Embryonic facial prominence (tissue), 1 donor: Measurements from ENCODE around the gene KRTCAP3.
"Not testable (repeated sequence)": the region's sequence is repeated elsewhere in the genome, so short reads cannot be mapped to it uniquely, and the experiment has no call there.

Source experiments
- DNase-seq: peaks from one replicate; pipeline ENCODE4 v3.0.0-alpha.2; 2016; ENCODE audit errors: extremely low spot score

Gene KRTCAP3, protein sequence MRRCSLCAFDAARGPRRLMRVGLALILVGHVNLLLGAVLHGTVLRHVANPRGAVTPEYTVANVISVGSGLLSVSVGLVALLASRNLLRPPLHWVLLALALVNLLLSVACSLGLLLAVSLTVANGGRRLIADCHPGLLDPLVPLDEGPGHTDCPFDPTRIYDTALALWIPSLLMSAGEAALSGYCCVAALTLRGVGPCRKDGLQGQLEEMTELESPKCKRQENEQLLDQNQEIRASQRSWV

DNA sequence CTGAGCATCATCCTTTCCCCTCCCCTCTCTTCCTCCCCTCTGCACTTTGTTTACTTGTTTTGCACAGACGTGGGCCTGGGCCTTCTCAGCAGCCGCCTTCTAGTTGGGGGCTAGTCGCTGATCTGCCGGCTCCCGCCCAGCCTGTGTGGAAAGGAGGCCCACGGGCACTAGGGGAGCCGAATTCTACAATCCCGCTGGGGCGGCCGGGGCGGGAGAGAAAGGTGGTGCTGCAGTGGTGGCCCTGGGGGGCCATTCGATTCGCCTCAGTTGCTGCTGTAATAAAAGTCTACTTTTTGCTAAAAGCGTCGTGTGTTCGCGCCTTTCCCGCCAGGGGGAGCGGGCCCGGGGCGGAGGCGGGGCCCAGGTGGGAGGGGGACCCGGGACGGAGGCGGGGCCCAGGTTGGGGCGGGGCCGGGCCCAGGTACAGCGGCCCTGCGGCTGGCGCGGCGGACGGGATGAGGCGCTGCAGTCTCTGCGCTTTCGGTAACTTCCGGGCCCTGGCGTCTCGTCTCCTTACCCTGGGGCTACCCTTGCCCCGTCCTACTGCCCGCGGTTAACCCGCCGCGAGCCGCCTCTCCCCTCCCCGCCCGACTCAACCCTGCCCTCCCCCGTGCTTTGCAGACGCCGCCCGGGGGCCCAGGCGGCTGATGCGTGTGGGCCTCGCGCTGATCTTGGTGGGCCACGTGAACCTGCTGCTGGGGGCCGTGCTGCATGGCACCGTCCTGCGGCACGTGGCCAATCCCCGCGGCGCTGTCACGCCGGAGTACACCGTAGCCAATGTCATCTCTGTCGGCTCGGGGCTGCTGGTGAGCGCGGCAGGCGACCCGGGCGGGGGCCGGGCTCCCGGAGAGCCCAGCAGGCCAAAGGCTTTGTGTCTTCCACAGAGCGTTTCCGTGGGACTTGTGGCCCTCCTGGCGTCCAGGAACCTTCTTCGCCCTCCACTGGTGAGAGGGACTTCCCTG, at the start of gene KRTCAP3:
Gene KRTCAP3, plus strand, starts transcription at position 424 of the 962 bp plus-strand sequence. Its CDS starts 32 bp downstream, at position 456.
- no peak for DNase-seq

DNA sequence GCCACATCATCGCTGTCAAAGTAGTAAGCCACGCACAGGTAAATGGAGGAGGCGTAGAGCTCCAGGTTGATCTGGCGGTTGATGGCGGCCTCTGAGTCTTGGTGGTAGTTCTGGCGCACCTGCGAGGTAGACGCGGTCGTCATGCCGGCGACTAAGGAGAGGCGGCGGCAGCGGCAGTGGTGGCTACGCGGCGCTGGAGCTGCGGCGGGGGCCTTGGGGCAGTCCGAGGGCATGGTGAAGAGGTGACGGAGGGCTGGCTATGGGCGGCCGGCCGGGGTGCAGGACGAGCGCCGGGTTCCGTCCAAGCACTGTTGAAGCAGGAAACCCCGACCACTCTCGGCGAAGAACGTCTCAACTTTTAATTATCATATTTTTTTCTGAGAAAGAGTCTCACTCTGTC, 49.0 kb upstream of the KRTCAP3 start:
- no peak for DNase-seq

DNA sequence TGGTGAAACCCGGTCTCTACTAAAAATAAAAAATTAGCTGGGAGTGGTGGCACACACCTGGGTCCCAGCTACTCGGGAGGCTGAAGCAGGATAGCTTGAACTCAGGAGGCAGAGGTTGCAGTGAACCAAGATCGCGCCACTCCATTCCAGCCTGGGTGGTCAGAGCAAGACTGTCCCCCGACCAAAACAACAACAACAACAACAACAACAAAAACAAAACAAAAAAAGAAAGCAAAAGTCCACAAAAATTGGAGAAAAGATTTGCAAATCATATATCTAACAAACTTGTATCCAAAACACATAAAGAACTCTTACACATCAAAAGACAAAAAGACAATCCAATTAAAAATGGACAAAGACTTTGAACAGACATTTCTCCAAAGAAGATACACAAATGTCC, 43.2 kb upstream of the KRTCAP3 start:
- DNase-seq, result no peak

DNA sequence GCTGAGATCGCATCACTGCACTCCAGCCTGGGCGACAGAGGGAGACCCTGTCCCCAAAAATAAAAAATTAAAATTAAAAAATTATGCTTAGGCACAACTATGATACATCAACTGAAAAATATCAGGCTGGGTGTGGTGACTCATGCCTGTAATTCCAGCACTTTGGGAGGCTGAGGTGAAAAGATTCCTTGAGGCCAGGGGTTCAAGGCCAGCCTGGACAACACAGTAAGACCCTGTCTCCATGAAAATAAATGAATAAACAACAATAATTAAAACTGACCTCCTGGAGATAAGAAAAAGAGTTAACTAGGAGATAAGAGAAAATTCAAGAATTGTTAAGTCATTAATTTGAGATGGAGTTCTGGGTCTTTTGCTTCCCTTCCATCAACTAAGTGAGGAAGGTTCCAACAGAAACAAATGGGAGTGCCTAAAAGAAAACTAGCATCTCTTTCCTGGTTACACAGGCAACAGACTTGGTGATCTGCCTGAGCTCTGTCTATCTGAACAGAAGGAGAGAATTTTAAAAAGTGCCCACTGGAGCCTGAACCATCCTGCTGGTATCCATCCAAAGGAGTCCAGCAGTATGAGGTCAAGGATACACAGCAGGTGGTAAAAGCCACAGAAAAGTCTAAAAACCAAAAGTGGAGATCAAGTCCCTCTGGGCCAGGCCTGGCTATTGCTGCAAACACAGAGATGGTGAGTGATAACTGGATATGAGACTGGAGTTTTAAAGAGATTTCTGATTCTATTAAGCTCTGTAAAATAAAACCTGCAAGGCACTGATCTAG, 41.6 kb upstream of the KRTCAP3 start:
- DNase-seq, result no peak

DNA sequence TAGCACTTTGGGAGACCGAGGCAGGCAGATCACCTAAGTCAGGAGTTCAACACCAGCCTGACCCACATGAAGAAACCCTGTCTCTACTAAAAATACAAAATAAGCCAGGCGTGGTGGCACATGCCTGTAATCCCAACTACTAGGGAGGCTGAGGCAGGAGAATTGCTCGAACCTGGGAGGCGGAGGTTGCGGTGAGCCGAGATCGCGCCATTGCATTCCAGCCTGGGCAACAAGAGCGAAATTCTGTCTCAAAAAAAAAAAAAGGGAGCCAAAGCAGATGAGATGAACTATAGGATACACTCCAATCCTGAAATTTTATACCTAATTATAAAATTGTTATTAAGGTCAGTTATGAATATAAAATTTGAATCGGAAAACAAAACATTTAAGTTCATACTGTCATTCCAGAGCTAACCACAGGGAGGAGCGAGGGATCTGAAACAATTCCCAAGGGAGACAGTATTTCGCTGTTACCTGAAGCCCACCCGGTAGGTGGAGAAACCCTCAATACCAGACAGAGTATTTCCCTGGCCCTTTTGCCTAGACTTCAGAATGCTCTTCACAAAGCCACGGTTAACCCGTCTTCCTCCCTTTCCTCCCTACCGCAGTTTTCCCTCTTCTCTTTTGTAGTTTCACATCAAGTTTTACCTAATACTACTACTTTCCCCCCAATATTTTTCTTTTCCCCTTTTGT, 34.2 kb upstream of the KRTCAP3 start:
- peak; percentile 51 for DNase-seq

DNA sequence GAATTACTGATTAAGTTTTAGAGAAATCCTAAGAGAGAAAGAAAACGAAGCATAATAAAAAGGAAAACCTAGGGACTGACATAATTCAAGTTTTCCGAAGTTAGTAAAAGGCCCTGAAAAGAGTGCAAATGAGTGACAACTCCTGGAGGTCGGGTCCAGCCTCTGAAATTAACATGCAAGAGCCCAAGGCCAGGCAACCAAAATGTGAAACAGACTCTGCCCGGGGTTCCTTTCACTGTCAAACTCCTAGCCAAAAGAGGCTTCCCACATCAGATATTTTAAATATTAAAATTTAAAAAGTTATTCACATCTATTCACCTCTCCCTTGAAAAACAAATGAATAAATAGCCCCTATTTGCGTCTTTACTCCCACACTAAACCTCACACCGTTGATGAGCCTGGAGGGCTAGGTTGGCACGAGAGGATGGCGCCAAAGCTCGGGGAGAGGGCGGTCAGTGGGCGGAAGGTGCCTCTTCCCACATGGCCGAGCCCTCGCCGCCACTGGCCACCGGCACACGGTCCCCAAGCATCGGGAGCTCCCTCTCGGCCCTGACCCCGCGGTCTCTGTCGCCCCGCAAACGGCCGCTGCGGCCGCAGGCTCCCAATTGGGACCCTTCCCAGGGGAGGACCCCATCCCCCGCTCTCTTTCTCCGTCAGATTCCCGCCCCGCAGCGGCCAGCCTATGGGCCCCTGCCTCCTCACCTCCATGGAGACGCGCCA, 33.4 kb upstream of the KRTCAP3 start:
- DNase-seq, result no peak

DNA sequence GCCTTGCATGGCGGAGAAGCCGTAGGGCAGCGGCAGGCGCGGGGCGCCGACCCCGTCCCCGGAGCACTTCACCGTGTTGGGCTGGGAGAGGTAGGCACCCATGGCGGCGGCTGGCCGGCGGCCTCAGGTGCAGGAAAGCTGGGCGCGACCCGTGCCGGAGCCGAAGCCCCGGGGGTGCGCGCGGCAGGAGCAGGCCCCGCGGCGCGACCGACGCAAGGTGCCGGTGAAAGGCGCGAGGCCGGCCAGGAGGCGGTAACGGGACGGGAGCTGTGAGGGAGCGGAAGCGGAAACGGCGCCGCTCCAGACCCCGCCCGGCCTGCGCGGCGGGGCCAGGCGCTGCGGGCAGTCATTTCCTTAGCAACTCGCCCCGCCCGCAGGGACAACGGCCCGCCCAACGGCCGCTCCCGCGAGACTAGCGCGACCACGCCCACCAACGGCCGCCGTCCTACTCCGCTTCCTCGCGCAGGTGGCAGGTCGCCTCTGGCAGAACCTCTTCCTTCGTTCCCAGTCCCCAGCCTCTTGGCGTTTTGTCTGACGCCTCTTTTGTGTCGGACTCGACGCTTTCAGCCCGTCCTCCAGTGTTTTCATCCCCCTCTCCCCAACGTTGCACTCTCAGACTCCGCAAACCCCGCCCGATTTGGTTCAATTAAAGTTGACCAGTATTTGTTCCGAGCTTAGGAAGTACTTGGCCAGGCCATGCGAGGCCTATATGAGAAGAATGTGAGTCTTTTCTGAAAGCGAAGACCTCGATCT, 32.7 kb upstream of the KRTCAP3 start, which contains the start of gene PPM1G:
Gene PPM1G, minus strand, starts transcription at position 271 of the 753 bp plus-strand sequence. Its CDS starts 169 bp downstream, at position 102.
- peak; percentile 80 for DNase-seq

DNA sequence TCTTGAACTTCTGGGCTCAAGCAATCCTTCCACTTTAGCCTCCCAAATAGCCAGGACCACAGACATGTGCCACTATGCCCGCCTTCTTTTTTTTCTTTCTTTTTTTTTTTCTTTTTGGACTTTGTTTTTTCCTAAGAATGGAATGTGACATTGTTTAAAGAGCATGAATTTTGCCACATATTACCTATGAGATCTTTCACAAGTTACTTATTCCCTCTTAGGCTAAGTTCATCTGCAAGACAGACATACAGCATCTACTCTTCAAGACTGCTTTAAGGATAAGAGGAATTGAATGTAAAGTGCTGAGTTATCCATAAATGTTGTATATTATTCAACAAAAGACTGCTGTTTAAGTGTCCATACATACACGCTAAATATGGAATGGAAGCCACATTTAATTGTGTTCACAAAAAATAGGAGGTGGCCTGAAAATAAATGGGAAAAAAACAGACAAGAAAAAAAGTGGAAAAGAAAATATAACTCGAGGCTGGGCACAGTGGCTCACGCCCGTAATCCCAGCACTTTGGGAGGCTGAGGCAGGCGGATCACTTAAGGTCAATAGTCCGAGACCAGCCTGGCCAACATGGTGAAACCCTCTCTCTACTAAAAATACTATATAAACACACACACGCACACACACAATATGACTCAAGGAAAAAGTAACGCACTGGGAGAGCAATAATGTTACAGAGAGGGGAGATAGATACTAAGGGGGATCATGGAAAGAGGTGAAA, 29.6 kb upstream of the KRTCAP3 start:
- no peak for DNase-seq

DNA sequence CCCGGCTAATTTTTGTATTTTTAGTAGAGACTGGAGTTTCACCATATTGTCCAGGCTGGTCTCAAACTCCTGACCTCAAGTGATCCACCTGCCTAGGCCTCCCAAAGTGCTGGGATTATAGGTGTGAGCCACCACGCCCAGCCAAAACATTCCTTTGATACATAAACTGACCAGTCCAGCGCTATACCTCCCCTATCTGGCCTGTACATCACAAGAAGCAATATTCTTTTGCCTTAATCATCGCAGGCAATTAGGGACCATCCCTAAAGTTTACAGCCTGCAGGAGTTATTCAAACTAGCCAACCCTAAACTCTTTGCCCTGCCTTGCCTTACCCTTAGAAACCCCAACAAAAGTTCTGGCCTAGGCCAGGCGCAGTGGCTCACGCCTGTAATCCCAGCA, 26.0 kb upstream of the KRTCAP3 start:
- DNase-seq, result no peak

DNA sequence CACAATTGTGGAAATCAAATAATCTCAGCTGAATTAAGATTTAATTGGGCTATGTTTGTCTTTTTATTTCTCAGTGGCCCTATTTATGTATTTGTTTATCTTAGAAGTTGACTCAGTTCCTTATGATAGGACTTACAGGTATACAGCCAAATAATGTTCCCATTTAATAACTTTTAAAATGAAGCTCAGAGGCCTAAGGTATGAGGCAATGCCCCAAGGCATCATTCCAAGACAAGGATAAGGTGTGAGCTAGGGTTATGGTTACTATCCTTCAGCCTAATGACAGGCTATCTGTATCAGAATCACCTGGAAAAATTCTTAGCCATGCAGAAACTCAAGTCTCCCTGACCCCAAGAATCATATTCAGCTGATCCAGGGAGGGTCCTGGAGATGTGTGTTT, 21.2 kb upstream of the KRTCAP3 start:
- no peak for DNase-seq

DNA sequence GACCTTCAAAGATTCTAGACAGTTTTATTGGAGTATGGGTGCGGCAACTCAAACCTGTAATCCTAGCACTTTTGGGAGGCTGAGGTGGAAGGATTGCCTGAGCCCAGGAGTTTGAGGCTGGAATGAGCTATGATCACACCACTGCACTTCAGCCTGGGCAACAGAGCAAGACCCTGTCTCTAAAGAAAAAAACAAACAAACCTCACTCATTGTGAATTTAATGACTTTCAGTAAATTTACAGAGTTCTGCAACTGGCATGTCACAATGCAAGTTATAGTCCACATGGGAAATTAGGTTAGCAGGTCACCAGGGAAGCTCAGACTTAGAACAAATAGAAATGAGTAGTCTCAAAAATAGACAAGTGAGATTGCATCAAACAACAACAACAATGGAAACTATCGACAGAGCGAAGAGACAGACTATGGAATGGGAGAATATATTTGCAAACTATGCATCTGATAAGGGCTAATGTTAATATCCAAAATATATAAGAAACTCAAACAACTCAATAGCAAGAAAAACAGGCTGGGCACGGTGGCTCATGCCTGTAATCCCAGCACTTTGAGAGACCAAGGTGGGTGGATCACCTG, 20.4 kb upstream of the KRTCAP3 start:
- no peak for DNase-seq

DNA sequence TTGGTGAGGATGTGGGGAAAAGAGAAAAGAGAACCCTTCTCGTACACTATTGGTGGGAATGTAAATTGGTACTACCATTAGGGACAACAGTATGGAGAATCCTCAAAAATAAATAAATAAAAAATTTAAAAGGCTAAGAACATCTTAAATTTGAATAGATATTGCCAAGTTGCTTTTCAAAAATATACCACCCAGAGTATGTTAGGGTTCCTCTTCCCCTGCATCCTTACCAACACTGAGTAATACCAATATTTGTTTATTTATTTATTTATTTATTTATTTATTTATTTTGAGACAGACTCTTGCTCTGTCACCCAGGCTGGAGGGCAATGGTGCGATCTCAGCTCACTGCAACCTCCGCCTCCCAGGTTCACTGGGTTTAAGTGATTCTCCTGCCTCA, 19.2 kb upstream of the KRTCAP3 start:
- no peak for DNase-seq

DNA sequence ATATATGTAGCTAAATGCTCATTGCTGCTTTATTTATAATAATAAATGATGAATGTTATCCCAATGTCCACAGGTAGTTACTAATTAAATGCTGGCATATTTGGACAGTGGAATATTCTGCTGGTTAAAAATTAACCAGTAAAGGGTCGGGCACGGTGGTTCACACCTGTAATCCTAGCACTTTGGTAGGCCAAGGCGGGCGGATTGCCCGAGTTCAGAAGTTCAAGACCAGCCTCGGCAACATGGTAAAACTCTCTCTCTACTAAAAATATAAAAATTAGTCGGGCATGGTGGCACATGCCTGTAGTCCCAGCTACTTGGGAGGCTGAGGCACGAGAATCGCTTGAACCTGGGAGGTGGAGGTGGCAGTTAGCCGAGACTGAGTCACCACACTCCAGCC, 17.1 kb upstream of the KRTCAP3 start:
- DNase-seq, result not testable (repeated sequence)

DNA sequence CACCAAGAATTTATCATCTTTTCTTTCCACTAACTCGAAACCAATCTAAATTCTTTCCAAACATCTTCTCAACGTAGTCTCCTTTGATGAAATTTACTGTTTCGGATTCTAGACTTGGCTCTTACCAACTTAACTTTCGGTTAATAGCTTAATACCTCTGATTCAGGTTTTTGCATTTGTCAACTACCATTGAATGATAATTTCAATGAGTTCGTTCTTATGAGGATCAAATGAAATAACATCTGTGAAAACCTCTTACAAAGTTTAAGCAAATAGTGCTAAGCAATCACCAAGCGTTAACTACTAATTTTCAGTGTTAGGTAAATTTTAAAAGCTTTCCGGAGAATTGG, 14.3 kb upstream of the KRTCAP3 start:
- no peak for DNase-seq

DNA sequence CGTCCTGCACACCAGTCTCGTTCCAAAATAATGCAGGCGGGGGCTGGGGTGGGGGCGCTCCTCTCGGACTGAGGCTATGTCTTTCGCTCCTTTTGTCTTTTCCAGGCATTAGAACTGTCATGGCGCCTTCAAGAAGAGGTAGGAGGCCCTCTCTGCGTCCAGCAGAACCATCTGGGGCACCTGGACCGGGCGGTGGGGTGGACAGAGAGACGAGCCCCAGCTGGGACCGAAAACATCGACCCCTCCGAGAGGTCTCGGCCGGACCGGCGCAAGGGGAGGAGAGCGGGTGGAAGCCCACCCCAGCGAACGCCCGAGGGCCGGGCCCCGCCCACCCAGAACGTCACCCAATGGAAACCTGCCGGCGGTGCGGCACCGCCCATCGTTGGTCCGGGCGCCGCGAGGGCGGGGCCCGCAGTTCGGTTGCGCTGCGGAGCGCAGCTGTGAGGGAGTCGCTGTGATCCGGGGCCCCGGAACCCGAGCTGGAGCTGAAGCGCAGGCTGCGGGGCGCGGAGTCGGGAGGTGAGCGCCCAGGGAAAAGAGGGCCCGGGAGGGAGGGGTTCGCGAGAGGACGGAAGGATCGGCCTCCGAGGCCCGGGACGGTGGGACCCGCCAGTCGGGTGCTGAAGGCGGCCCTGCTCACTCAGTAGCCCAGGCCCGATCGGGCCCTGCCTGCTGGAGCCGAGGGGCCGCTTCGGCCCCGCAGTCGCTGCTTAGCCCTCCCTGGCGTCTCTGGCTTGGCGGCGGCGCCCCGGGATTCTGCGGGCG, 13.8 kb upstream of the KRTCAP3 start, which contains the start of gene NRBP1:
Gene NRBP1, plus strand, starts transcription at position 419 of the 765 bp plus-strand sequence. CDS start 4,643 bp downstream, outside the sequence.
- DNase-seq, result peak; percentile 88

DNA sequence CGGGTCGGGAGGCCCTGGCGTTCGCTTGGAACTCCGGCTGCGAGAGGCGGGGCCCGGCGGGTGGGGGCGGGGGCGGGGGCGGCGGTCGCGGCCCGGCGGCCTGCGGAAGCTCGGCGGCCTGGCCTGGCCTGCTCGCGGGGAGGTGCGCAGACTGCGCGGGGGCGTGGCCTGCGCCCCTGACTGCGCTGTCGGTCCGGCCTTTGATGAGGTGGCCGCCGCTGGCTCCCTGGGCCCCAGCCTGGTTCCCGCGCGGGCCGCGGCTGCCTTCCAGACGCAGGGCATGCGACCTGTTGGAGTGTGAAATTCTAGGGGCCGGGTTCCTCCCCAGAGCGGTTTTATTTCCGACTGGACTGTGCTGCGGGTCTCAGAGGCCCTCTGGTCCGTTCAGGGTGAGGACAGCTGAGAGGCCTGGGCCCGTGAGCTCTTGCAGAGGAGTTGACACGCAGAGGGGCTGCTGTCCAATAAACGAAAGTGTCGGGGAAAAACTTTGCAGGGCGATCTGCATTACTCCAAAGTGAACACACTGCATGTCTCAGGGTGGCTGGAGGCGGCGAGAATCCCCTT, 13.1 kb upstream of the KRTCAP3 start:
- no peak for DNase-seq

DNA sequence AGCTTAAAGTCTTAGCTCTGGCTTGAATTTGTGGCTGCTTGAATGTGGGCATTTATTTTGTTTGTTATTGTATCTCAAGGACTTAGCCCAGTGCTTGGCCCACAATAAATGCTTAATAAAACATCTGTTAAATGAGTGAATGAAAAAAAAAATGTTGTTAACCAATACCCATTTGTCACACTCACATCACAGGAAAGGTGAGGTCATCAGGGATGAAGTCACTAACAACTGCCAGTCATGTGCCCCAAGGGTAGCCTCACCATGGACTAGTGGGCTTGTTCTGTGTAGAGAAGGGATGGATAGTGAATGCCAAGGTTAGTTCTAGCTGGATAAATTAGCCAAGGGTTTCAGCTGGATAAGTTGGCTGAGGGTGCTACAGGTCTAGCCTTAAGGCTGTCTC, 10.8 kb upstream of the KRTCAP3 start:
- no peak for DNase-seq

DNA sequence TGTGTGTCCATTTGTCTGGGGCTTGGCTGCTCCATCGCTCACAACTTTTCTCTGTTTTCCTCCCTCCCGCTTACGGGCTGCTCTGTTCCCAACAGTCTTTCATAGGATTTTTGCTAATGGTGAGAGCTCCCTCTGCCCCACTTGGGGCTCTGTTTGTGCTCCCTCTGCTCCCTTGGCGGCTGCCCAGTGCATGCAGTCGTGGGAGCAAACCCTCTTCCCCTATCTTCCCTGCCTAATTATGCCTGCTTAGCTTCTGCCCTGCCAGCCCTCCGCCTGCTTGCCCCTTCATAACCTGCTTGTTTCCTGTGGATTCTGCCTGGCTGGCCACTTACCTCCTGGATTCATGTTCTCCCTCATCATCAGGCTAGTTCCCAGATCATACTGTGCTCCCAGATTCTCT, 6.6 kb upstream of the KRTCAP3 start:
- no peak for DNase-seq
